SH-SY5Y (cell line): ENCODE data around the gene CHPF2.

Source experiments
- GATA2 ChIP-seq: IDR thresholded peaks from 2 replicates; pipeline ENCODE4 v1.6.1; 2011; ENCODE audit warnings: mild to moderate bottlenecking, low read depth, low read length
- GATA3 ChIP-seq: IDR thresholded peaks from 2 replicates; pipeline ENCODE4 v1.6.1; 2011; ENCODE audit warnings: low read depth, mild to moderate bottlenecking, low read length, moderate library complexity

DNA sequence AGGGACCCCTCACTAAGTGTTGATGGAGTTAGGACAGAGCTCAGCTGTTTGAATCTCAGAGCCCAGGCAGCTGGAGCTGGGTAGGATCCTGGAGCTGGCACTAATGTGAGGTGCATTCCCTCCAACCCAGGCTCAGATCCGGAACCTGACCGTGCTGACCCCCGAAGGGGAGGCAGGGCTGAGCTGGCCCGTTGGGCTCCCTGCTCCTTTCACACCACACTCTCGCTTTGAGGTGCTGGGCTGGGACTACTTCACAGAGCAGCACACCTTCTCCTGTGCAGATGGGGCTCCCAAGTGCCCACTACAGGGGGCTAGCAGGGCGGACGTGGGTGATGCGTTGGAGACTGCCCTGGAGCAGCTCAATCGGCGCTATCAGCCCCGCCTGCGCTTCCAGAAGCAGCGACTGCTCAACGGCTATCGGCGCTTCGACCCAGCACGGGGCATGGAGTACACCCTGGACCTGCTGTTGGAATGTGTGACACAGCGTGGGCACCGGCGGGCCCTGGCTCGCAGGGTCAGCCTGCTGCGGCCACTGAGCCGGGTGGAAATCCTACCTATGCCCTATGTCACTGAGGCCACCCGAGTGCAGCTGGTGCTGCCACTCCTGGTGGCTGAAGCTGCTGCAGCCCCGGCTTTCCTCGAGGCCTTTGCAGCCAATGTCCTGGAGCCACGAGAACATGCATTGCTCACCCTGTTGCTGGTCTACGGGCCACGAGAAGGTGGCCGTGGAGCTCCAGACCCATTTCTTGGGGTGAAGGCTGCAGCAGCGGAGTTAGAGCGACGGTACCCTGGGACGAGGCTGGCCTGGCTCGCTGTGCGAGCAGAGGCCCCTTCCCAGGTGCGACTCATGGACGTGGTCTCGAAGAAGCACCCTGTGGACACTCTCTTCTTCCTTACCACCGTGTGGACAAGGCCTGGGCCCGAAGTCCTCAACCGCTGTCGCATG is 5.2 kb downstream of the CHPF2 start:
- TF ChIP-seq GATA3 (no peak), GATA2 (no peak)
